GM12865 (cell line): Measurements from ENCODE around the gene SPATA1.
"Not testable (repeated sequence)": the region's sequence is repeated elsewhere in the genome, so short reads cannot be mapped to it uniquely, and the experiment has no call there.

Experiments used
- DNase-seq: peaks from one replicate; pipeline ENCODE4 v3.0.0; 2010; ENCODE audit warnings: low read depth
- H3K4me3 ChIP-seq: 2 replicates; pipeline ENCODE4 v1.5.1; 2011; ENCODE audit warnings: mild to moderate bottlenecking, low read depth, low read length, control low read depth
- TF ChIP-seq, protein P1 (sequence below): IDR thresholded peaks from 2 replicates; pipeline ENCODE4 v1.5.1; 2011; ENCODE audit warnings: low read length, control low read depth, low read depth, inconsistent platforms; ENCODE audit not compliant: insufficient read depth; ENCODE audit errors: missing control alignments

The SPATA1 gene

DNA sequence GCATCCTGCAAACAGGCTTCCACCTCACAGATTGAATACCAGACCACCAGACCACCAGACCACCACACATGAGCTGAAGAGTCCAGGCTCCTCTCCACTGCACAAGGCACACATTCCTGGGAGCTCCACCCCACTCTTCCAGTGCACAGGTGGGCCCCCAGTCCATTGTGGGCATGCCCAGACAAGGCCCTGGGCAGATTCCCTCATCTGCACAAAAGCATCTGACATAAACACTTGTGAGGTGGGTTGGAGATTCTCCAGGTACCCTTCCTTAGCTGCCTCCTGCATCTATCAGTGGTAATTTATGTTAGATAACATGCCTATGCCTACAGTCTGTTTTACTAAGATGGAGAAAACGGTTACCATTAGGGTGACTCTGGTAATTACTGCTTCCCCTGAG, 79.6 kb downstream of the SPATA1 start:
- no peak for DNase-seq
- TF ChIP-seq, protein P1, sequence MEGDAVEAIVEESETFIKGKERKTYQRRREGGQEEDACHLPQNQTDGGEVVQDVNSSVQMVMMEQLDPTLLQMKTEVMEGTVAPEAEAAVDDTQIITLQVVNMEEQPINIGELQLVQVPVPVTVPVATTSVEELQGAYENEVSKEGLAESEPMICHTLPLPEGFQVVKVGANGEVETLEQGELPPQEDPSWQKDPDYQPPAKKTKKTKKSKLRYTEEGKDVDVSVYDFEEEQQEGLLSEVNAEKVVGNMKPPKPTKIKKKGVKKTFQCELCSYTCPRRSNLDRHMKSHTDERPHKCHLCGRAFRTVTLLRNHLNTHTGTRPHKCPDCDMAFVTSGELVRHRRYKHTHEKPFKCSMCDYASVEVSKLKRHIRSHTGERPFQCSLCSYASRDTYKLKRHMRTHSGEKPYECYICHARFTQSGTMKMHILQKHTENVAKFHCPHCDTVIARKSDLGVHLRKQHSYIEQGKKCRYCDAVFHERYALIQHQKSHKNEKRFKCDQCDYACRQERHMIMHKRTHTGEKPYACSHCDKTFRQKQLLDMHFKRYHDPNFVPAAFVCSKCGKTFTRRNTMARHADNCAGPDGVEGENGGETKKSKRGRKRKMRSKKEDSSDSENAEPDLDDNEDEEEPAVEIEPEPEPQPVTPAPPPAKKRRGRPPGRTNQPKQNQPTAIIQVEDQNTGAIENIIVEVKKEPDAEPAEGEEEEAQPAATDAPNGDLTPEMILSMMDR, result no peak
- H3K4me3 ChIP-seq, result no peak overlapping the region

- TF ChIP-seq, protein P1, result no peak
- DNase-seq, result no peak
- no peak overlapping the region for H3K4me3 ChIP-seq
Observed at GRCh38 chr1:84587099-84587498, 80.9 kb downstream of the SPATA1 start.

GRCh38 chr1:84594959-84595358, 88.8 kb downstream of the SPATA1 start:
- H3K4me3 ChIP-seq, DNase-seq: not testable (repeated sequence)

DNA sequence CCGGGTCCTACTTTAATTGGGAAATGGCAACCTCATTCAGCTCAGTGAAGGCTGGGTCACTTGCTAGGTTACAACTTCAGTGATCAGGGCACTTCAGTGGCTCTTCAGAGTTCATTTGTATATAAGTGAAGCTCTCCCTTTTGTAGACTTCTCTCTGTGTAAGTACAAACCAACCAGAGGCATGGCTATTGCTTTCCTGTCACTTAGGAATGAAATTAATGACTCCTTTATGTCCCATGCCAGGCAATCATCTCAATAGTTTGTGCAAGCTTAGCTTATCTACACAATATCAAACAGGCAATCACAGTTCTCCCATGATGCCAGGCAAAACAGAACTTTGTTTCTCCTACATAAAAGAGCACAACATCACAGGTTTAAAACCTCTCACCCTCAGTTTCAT, 90.8 kb downstream of the SPATA1 start:
- DNase-seq, result no peak
- TF ChIP-seq, protein P1, result no peak
- no peak overlapping the region for H3K4me3 ChIP-seq

DNA sequence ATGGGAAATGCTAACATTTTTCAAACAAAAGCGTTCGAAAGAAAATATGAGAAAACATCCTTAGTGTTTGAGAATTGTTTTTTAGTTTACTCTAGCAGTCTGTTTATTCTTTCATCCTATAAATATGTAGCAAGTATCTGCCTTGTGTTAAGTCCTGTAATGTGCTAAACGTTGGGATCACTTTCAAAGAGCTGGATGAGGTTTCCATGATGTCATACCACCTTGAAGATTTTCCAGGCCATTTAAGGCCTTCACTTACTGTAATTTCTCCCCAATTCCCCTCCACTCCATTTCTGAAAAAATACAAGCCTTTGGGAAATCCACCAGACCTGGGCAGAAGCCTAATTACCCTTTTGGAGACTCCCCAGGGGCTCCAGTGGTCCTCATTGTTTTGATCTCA, 92.2 kb downstream of the SPATA1 start:
- TF ChIP-seq, protein P1, result no peak
- no peak for DNase-seq
- no peak overlapping the region for H3K4me3 ChIP-seq

DNA sequence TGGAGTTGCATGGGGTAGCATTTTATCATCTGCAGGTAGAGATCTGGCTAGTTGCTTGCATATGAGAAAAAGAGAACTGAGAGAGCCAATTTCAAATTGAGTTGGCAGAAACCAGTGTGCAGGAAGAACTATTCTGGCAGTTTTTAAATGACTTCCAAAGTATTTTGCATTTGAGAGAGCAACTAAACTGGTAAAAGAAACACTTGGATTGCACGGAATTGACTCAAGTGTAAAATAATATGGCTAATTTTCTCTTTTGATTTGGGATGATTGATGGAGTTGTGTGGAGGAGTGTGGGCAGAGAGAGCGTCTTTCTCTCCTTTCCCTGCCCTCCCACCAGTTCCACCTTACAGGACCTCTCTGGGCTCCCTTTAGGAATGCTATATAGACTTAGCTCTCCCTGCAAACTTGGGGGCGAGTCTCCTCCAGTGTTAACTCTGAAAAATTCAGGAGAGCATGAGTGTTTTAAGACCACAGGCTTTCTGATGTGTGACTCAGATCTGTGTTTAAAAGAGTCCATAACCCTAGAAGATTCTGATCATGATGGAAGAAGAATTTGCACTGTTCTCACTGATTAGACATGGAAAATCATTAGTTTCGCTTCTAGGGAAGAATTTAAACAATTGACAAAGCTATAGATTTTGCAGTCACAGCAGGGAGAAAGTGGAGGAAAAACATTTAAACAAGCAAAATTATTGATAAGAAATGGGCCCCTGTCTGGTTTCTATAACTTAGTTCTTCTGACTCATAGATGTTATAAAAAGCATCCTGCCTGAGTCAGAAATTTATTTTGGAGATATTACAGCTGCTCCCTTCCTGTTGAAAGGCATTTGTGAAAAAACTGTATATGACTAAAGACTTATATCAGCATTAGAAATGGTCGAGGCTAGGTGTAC, 92.9 kb downstream of the SPATA1 start:
- DNase-seq, result peak; percentile 74
- TF ChIP-seq, protein P1, result no peak
- H3K4me3 ChIP-seq, result peak overlapping the region; percentile 28; the same call in 1 of the 2 replicates

DNA sequence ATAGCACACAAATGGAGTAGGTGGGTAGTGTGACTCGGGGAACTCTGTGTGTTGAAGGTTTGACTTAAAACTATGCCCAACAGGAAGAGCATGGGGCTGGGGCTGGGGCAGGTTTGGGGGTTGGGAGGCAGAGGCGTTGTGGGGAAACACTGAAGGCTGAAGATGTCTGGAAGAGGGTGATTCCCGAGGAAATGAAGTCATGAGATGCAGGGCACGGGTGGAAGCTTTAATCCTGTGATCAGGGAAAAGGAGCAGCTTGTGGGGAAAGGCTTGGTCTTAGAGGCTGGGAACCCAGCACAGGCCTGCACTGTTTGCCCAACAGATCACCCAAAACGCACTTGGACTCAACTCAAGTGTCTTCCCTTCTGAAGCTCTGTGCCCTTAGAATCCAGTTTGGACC, 94.6 kb downstream of the SPATA1 start:
- TF ChIP-seq, protein P1, result no peak
- no peak overlapping the region for H3K4me3 ChIP-seq
- no peak for DNase-seq
